Mesendoderm (in vitro differentiated cells): ENCODE data around the gene PPP4R2.

ENCODE experiments used
- DNase-seq: peaks from one replicate; pipeline ENCODE4 v3.0.0; 2013
- H2AK5ac ChIP-seq: 2 replicates; pipeline ENCODE4 v1.6.1; 2013; ENCODE audit warnings: low read length, inconsistent platforms
- H2BK120ac ChIP-seq: 2 replicates; pipeline ENCODE4 v1.6.1; 2013; ENCODE audit warnings: low read depth, mild to moderate bottlenecking, low read length, moderate library complexity, mixed read lengths
- H2BK15ac ChIP-seq: replicated peaks from 2 replicates; pipeline ENCODE4 v1.6.1; 2013; ENCODE audit warnings: low read depth, mild to moderate bottlenecking, moderate library complexity
- H2BK5ac ChIP-seq: 2 replicates; pipeline ENCODE4 v1.6.1; 2013; ENCODE audit warnings: low read length, inconsistent platforms
- H3K18ac ChIP-seq: 2 replicates; pipeline ENCODE4 v1.6.1; 2013; ENCODE audit warnings: mild to moderate bottlenecking, low read length, mixed read lengths
- H3K23ac ChIP-seq: one replicate; pipeline ENCODE4 v1.6.1; 2013; ENCODE audit warnings: low read length
- H3K27ac ChIP-seq: 2 replicates; pipeline ENCODE4 v1.5.1; 2013; ENCODE audit warnings: low read depth, mild to moderate bottlenecking, inconsistent platforms, low read length, moderate library complexity
- H3K27me3 ChIP-seq: 2 replicates; pipeline ENCODE4 v1.6.1; 2013; ENCODE audit warnings: low read length, control low read depth, mild to moderate bottlenecking, inconsistent platforms; ENCODE audit not compliant: insufficient read depth, poor library complexity
- H3K36me3 ChIP-seq: 2 replicates; pipeline ENCODE4 v1.6.1; 2013; ENCODE audit warnings: low read length, inconsistent platforms; ENCODE audit not compliant: control insufficient read depth, insufficient read depth
- H3K4ac ChIP-seq: one replicate; pipeline ENCODE4 v1.6.1; 2013; ENCODE audit warnings: low read depth, mild to moderate bottlenecking, low read length, moderate library complexity
- H3K4me1 ChIP-seq: 2 replicates; pipeline ENCODE4 v1.6.1; 2013; ENCODE audit warnings: low read depth, low read length, inconsistent platforms; ENCODE audit not compliant: control insufficient read depth
- H3K4me2 ChIP-seq: 2 replicates; pipeline ENCODE4 v1.6.1; 2013; ENCODE audit warnings: low read length
- H3K4me3 ChIP-seq: 2 replicates; pipeline ENCODE4 v1.5.1; 2013; ENCODE audit warnings: mild to moderate bottlenecking, low read length
- H3K56ac ChIP-seq: one replicate; pipeline ENCODE4 v1.6.1; 2013; ENCODE audit warnings: low read length
- H3K79me1 ChIP-seq: 2 replicates; pipeline ENCODE4 v1.6.1; 2013; ENCODE audit warnings: low read length, inconsistent platforms
- H3K79me2 ChIP-seq: 2 replicates; pipeline ENCODE4 v1.6.1; 2013; ENCODE audit warnings: mild to moderate bottlenecking, low read length; ENCODE audit not compliant: control insufficient read depth, insufficient read depth
- H3K9ac ChIP-seq: 2 replicates; pipeline ENCODE4 v1.6.1; 2013; ENCODE audit warnings: low read length, inconsistent platforms
- H4K5ac ChIP-seq: one replicate; pipeline ENCODE4 v1.6.1; 2013; ENCODE audit warnings: low read length
- H4K8ac ChIP-seq: one replicate; pipeline ENCODE4 v1.6.1; 2013; ENCODE audit warnings: low read depth, mild to moderate bottlenecking, control low read depth, low read length, moderate library complexity
- WGBS: extraction: QIAGEN DNeasy Blood & Tissue Kit; methylation state at CpG from one replicate; pipeline ENCODE4 v1.1.7; 2013; ENCODE audit warnings: low lambda C conversion rate, missing lambda C conversion rate; ENCODE audit not compliant: insufficient coverage; ENCODE audit errors: extremely low coverage; 5-methylcytosine and 5-hydroxymethylcytosine counted together

The PPP4R2 gene

DNA sequence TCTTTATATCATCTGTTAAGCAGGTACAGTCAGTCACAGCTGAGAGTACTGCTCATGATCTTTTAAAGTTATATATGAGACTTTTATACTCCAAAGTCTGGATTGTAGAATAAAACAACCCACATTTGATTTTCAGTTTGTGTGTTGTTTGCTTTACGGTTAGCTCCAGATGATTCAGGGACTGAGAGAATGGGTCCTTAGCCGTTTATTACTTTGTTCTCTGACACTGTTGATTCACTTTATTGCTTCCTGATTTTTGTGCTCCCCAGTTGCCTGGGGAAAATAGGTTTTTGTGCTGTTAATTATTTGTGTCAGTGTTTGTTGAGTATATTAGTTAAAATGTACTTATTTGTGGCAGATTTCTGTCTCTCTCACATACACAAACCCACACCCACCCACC, 56.2 kb downstream of the PPP4R2 start:
- no peak overlapping the region for H2BK15ac ChIP-seq
- DNase-seq, result no peak
- no peak overlapping the region for H3K4me2 ChIP-seq
- H3K27me3 ChIP-seq, result no peaks in the 10 kb centered on the region
- no peaks in the 10 kb centered on the region for H3K4me1 ChIP-seq
- no peak overlapping the region for H3K9ac ChIP-seq
- no peak overlapping the region for H3K27ac ChIP-seq
- H3K4me3 ChIP-seq, result no peak overlapping the region
- WGBS, result no CpG with 5 or more reads among the region's 2 CpGs
- no peak overlapping the region for H2AK5ac ChIP-seq
- no peaks in the 10 kb centered on the region for H3K79me1 ChIP-seq
- no peak overlapping the region for H3K23ac ChIP-seq
- no peak overlapping the region for H3K56ac ChIP-seq
- H3K79me2 ChIP-seq, result peaks cover 38% of the 10 kb centered on the region
- no peaks in the 10 kb centered on the region for H3K36me3 ChIP-seq
- no peak overlapping the region for H4K8ac ChIP-seq
- no peak overlapping the region for H3K4ac ChIP-seq
- no peak overlapping the region for H4K5ac ChIP-seq
- no peak overlapping the region for H2BK120ac ChIP-seq
- H2BK5ac ChIP-seq, result no peak overlapping the region
- H3K18ac ChIP-seq, result no peak overlapping the region

- no peak overlapping the region for H3K27ac ChIP-seq
- no peak overlapping the region for H2BK5ac ChIP-seq
- H3K79me1 ChIP-seq, result no peaks in the 10 kb centered on the region
- H3K4me3 ChIP-seq, result no peak overlapping the region
- no peaks in the 10 kb centered on the region for H3K4me1 ChIP-seq
- H3K9ac ChIP-seq, result no peak overlapping the region
- H3K18ac ChIP-seq, result peak overlapping the region; percentile 39
- H2AK5ac ChIP-seq, result no peak overlapping the region
- no peaks in the 10 kb centered on the region for H3K36me3 ChIP-seq
- H2BK120ac ChIP-seq, result no peak overlapping the region
- no peaks in the 10 kb centered on the region for H3K27me3 ChIP-seq
- H3K4ac ChIP-seq, result no peak overlapping the region
- H3K79me2 ChIP-seq, result peaks cover 28% of the 10 kb centered on the region
- H3K23ac ChIP-seq, result no peak overlapping the region
- no peak overlapping the region for H2BK15ac ChIP-seq
- no peak overlapping the region for H4K8ac ChIP-seq
- no peak overlapping the region for H4K5ac ChIP-seq
- H3K4me2 ChIP-seq, result no peak overlapping the region
- no peak for DNase-seq
- WGBS, result no CpG with 5 or more reads among the region's 8 CpGs
- no peak overlapping the region for H3K56ac ChIP-seq
Observed at GRCh38 chr3:73055583-73055982, 59.0 kb downstream of the PPP4R2 start.

GRCh38 chr3:73056014-73056844, 59.6 kb downstream of the PPP4R2 start:
- no CpG with 5 or more reads among the region's 5 CpGs for WGBS
- no peak overlapping the region for H3K27ac ChIP-seq

GRCh38 chr3:73056845-73057150, 60.2 kb downstream of the PPP4R2 start:
- DNase-seq, result no peak
- Histone ChIP-seq H3K4me2 (no peak overlapping the region), H3K23ac (no peak overlapping the region), H4K5ac (no peak overlapping the region), H3K9ac (no peak overlapping the region), H3K36me3 (no peaks in the 10 kb centered on the region), H2AK5ac (no peak overlapping the region), H4K8ac (no peak overlapping the region), H3K27ac (no peak overlapping the region), H3K4me1 (no peaks in the 10 kb centered on the region), H2BK5ac (no peak overlapping the region), H2BK15ac (no peak overlapping the region), H3K27me3 (no peaks in the 10 kb centered on the region), H3K18ac (no peak overlapping the region), H3K79me2 (peaks cover 19% of the 10 kb centered on the region), H3K79me1 (peaks cover 3% of the 10 kb centered on the region), H3K4ac (no peak overlapping the region), H3K56ac (no peak overlapping the region), H3K4me3 (no peak overlapping the region), H2BK120ac (no peak overlapping the region)

More at GRCh38 chr3:73056014-73056844, 59.6 kb downstream of the PPP4R2 start:
- Histone ChIP-seq H3K4ac (no peak overlapping the region), H3K4me2 (no peak overlapping the region), H3K9ac (no peak overlapping the region), H3K36me3 (no peaks in the 10 kb centered on the region), H4K8ac (no peak overlapping the region), H3K4me3 (no peak overlapping the region), H4K5ac (no peak overlapping the region), H2BK15ac (no peak overlapping the region), H2BK120ac (no peak overlapping the region), H3K27me3 (no peaks in the 10 kb centered on the region), H3K56ac (no peak overlapping the region), H2BK5ac (no peak overlapping the region), H3K23ac (no peak overlapping the region), H3K4me1 (no peaks in the 10 kb centered on the region), H3K79me1 (no peaks in the 10 kb centered on the region), H3K18ac (no peak overlapping the region), H3K79me2 (peaks cover 22% of the 10 kb centered on the region), H2AK5ac (no peak overlapping the region)
- peak; percentile 57 for DNase-seq

GRCh38 chr3:73060302-73060723, 63.7 kb downstream of the PPP4R2 start:
- no peak overlapping the region for H3K4me2 ChIP-seq
- H3K56ac ChIP-seq, result no peak overlapping the region
- H3K4me3 ChIP-seq, result no peak overlapping the region
- H3K36me3 ChIP-seq, result peaks cover 5% of the 10 kb centered on the region
- H4K8ac ChIP-seq, result no peak overlapping the region
- H2BK15ac ChIP-seq, result no peak overlapping the region
- H3K4me1 ChIP-seq, result no peaks in the 10 kb centered on the region
- H3K79me1 ChIP-seq, result peaks cover 7% of the 10 kb centered on the region
- no peak overlapping the region for H4K5ac ChIP-seq
- no peak overlapping the region for H3K4ac ChIP-seq
- no peak overlapping the region for H2BK5ac ChIP-seq
- H3K79me2 ChIP-seq, result peaks cover 8% of the 10 kb centered on the region
- no peak overlapping the region for H3K23ac ChIP-seq
- no peak overlapping the region for H3K27ac ChIP-seq
- no peak overlapping the region for H3K9ac ChIP-seq
- H2AK5ac ChIP-seq, result no peak overlapping the region
- no peak overlapping the region for H2BK120ac ChIP-seq
- H3K18ac ChIP-seq, result no peak overlapping the region
- no CpG with 5 or more reads among the region's 1 CpG for WGBS
- H3K27me3 ChIP-seq, result no peaks in the 10 kb centered on the region
- no peak for DNase-seq

DNA sequence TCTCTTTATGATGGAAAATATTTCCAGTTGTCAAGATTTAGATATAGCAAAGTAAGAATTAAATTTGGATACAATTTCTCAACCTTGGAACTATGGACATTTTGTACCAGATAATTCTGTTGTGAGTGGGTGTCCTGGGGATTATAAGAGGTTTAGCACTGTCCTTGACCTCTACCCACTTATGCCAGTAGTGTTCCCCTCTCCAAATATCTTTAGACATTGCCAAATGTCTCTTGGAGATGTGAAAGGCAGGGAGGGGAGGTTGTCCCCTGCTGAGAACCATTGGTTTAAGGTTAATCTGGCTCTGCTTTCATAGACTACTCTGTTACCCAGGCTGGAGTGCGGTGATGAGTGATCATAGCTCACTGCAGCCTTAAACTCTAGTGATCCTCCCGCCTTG, 64.8 kb downstream of the PPP4R2 start, which contains the start of gene EBLN2:
EBLN2 (plus strand) TSS at position 244 of the 400 bp plus-strand sequence. CDS start 423 bp downstream, outside the sequence.
- Histone ChIP-seq H3K56ac (no peak within 1 kb of the TSS), H2AK5ac (no peak within 1 kb of the TSS), H3K4me2 (no peak within 1 kb of the TSS), H3K4me3 (no peak within 1 kb of the TSS), H3K23ac (no peak within 1 kb of the TSS), H3K79me1 (peaks cover 7% of the 10 kb centered on the region), H2BK120ac (no peak within 1 kb of the TSS), H3K79me2 (peaks cover 7% of the 10 kb centered on the region), H3K18ac (no peak within 1 kb of the TSS), H3K4ac (no peak within 1 kb of the TSS), H3K27me3 (no peaks in the 10 kb centered on the region), H3K9ac (no peak within 1 kb of the TSS), H3K36me3 (peaks cover 5% of the 10 kb centered on the region), H2BK15ac (no peak within 1 kb of the TSS), H3K4me1 (no peaks in the 10 kb centered on the region), H4K8ac (no peak within 1 kb of the TSS), H3K27ac (no peak within 1 kb of the TSS), H4K5ac (no peak within 1 kb of the TSS), H2BK5ac (no peak within 1 kb of the TSS)
- no peak for DNase-seq
- no CpG with 5 or more reads among the region's 2 CpGs for WGBS
